ENCODE measurements around the gene HIP1. TPM values are rescaled to one million over a fixed set of nuclear protein-coding genes. Genes with fewer than 3 reads are reported as not detected.

HIP1 gene
- total and polyA plus RNA-seq, 9 of the 15 experiments (the other 6 are each of a cell fraction or from before 2014, with no cell fraction given), result 2.4 to 13.7 (median 9.5) TPM

DNA sequence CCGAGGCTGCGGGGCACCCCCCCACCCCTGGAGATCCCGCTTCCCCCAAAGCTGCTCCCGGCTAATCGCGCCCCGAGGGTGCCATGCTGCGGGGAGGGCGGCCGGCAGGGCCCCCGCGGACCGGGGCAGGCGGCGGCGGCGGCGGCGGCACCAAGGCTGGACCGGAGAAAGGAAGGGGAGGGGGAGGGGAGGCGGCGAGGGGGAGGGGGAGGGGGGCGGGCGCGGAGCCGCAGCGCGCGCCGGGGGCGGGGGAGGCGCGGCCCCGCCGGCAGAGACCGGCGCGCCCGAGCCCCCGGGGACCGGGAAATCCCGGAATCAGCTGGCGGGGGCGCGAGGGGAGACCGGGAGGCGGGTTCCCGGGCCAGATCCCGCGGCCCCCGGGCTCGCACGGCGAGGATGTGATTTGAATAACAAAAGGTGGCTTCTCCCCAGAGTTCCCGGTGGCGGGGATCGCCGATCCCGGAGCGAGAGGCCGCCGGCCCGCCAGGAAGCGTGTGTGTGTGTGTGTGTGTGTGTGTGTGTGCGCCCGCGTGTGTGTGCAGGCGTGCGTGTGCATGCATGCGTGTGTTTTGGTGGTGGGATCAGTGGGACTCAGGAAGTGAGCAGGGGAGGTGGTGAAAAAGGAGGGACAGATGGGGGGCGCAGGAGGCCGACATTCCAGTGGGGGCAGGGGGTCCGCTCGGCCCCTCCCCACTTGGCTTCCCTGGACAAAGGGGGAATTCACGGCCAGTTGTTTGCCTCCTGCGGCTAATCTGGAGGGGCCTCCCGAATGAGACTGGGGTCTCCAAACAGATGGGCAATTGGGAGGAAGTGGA is 99.5 kb downstream of the HIP1 start (continued):
- TF ChIP-seq, protein P1, sequence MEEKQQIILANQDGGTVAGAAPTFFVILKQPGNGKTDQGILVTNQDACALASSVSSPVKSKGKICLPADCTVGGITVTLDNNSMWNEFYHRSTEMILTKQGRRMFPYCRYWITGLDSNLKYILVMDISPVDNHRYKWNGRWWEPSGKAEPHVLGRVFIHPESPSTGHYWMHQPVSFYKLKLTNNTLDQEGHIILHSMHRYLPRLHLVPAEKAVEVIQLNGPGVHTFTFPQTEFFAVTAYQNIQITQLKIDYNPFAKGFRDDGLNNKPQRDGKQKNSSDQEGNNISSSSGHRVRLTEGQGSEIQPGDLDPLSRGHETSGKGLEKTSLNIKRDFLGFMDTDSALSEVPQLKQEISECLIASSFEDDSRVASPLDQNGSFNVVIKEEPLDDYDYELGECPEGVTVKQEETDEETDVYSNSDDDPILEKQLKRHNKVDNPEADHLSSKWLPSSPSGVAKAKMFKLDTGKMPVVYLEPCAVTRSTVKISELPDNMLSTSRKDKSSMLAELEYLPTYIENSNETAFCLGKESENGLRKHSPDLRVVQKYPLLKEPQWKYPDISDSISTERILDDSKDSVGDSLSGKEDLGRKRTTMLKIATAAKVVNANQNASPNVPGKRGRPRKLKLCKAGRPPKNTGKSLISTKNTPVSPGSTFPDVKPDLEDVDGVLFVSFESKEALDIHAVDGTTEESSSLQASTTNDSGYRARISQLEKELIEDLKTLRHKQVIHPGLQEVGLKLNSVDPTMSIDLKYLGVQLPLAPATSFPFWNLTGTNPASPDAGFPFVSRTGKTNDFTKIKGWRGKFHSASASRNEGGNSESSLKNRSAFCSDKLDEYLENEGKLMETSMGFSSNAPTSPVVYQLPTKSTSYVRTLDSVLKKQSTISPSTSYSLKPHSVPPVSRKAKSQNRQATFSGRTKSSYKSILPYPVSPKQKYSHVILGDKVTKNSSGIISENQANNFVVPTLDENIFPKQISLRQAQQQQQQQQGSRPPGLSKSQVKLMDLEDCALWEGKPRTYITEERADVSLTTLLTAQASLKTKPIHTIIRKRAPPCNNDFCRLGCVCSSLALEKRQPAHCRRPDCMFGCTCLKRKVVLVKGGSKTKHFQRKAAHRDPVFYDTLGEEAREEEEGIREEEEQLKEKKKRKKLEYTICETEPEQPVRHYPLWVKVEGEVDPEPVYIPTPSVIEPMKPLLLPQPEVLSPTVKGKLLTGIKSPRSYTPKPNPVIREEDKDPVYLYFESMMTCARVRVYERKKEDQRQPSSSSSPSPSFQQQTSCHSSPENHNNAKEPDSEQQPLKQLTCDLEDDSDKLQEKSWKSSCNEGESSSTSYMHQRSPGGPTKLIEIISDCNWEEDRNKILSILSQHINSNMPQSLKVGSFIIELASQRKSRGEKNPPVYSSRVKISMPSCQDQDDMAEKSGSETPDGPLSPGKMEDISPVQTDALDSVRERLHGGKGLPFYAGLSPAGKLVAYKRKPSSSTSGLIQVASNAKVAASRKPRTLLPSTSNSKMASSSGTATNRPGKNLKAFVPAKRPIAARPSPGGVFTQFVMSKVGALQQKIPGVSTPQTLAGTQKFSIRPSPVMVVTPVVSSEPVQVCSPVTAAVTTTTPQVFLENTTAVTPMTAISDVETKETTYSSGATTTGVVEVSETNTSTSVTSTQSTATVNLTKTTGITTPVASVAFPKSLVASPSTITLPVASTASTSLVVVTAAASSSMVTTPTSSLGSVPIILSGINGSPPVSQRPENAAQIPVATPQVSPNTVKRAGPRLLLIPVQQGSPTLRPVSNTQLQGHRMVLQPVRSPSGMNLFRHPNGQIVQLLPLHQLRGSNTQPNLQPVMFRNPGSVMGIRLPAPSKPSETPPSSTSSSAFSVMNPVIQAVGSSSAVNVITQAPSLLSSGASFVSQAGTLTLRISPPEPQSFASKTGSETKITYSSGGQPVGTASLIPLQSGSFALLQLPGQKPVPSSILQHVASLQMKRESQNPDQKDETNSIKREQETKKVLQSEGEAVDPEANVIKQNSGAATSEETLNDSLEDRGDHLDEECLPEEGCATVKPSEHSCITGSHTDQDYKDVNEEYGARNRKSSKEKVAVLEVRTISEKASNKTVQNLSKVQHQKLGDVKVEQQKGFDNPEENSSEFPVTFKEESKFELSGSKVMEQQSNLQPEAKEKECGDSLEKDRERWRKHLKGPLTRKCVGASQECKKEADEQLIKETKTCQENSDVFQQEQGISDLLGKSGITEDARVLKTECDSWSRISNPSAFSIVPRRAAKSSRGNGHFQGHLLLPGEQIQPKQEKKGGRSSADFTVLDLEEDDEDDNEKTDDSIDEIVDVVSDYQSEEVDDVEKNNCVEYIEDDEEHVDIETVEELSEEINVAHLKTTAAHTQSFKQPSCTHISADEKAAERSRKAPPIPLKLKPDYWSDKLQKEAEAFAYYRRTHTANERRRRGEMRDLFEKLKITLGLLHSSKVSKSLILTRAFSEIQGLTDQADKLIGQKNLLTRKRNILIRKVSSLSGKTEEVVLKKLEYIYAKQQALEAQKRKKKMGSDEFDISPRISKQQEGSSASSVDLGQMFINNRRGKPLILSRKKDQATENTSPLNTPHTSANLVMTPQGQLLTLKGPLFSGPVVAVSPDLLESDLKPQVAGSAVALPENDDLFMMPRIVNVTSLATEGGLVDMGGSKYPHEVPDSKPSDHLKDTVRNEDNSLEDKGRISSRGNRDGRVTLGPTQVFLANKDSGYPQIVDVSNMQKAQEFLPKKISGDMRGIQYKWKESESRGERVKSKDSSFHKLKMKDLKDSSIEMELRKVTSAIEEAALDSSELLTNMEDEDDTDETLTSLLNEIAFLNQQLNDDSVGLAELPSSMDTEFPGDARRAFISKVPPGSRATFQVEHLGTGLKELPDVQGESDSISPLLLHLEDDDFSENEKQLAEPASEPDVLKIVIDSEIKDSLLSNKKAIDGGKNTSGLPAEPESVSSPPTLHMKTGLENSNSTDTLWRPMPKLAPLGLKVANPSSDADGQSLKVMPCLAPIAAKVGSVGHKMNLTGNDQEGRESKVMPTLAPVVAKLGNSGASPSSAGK (IDR thresholded peaks at IDR 0.05), result peak; percentile 66
- TF ChIP-seq ARNT (IDR thresholded peaks at IDR 0.05), result 0 out of 4 replicates have a peak, but pooled peaks of 1 of the 2 experiments have one; percentile 32
- peak; percentile 59; the same call in 1 of the 2 replicates for TF ChIP-seq SUPT5H (IDR thresholded peaks at IDR 0.05)
- no peak for TF ChIP-seq ZNF316 (IDR thresholded peaks at IDR 0.05)
- peak; percentile 51; the same call in 1 of the 2 replicates for TF ChIP-seq CREM (IDR thresholded peaks at IDR 0.05; ENCODE audit: low read depth)
- TF ChIP-seq, protein P2, sequence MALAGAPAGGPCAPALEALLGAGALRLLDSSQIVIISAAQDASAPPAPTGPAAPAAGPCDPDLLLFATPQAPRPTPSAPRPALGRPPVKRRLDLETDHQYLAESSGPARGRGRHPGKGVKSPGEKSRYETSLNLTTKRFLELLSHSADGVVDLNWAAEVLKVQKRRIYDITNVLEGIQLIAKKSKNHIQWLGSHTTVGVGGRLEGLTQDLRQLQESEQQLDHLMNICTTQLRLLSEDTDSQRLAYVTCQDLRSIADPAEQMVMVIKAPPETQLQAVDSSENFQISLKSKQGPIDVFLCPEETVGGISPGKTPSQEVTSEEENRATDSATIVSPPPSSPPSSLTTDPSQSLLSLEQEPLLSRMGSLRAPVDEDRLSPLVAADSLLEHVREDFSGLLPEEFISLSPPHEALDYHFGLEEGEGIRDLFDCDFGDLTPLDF (CRISPR knock-in tag; IDR thresholded peaks at IDR 0.05), result no peak
- TF ChIP-seq FOXK2 (conservative IDR thresholded peaks at IDR 0.05 in 1 of 2, IDR thresholded peaks at IDR 0.05 in 1 of 2; ENCODE audit: low read depth in 2 of 2), result peak in 1 of 2 experiments; percentile 37; a peak in 1 of 4 replicates
- TF ChIP-seq NUFIP1 (IDR thresholded peaks at IDR 0.05; ENCODE audit: partially characterized antibody), result no peak
- TF ChIP-seq, protein P3, sequence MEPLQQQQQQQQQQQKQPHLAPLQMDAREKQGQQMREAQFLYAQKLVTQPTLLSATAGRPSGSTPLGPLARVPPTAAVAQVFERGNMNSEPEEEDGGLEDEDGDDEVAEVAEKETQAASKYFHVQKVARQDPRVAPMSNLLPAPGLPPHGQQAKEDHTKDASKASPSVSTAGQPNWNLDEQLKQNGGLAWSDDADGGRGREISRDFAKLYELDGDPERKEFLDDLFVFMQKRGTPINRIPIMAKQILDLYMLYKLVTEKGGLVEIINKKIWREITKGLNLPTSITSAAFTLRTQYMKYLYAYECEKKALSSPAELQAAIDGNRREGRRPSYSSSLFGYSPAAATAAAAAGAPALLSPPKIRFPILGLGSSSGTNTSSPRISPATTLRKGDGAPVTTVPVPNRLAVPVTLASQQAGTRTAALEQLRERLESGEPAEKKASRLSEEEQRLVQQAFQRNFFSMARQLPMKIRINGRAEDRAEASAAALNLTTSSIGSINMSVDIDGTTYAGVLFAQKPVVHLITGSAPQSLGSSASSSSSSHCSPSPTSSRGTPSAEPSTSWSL (CRISPR knock-in tag; IDR thresholded peaks at IDR 0.05; ENCODE audit: borderline replicate concordance), result 0 out of 2 replicates have a peak, but pooled peaks have one; percentile 21
- TF ChIP-seq BRD9 (IDR thresholded peaks at IDR 0.05; ENCODE audit: low read depth, partially characterized antibody), result no peak
- TF ChIP-seq ZNF263 (CRISPR knock-in tag; IDR thresholded peaks at IDR 0.05; ENCODE audit: borderline replicate concordance), result peak; percentile 33; the same call in 1 of the 2 replicates
- peak in 1 of 2 experiments; percentile 56; a peak in 1 of 4 replicates for TF ChIP-seq TEAD1 (CRISPR knock-in tag; IDR thresholded peaks at IDR 0.05)
